ENCODE results near the gene ADAP2.
A peak's percentile ranks its signal among the peaks of the same experiment; 100 is the strongest.
"Not testable (repeated sequence)": the region's sequence is repeated elsewhere in the genome, so short reads cannot be mapped to it uniquely, and the experiment has no call there.

The ADAP2 gene

GRCh38 chr17:30970831-30971567 lies 49.3 kb downstream of the ADAP2 start, which contains the start of gene RNF135:
TSS of gene RNF135 (plus strand) at chr17:30971039. CDS start at chr17:30971074, 35 bp downstream.
- Histone ChIP-seq H3K27ac (ENCODE audit: low read depth, low read length) (peak within 1 kb of the TSS; percentile 77), H3K27me3 (ENCODE audit: insufficient read depth, low read length) (no peaks in the 10 kb centered on the region), H3K36me3 (ENCODE audit: insufficient read depth, low read length) (peaks cover 13% of the 10 kb centered on the region), H3K79me2 (ENCODE audit: control insufficient read depth, insufficient read depth, low read length, unreplicated experiment) (peaks cover 25% of the 10 kb centered on the region), H2AFZ (ENCODE audit: low read length, unreplicated experiment) (peak within 1 kb of the TSS; percentile 99), H3K4me1 (ENCODE audit: control insufficient read depth, insufficient read depth, low read length, unreplicated experiment) (peaks cover 9% of the 10 kb centered on the region), H3K4me3 (ENCODE audit: low read depth, low read length) (peak within 1 kb of the TSS; percentile 85)

- Histone ChIP-seq H3K36me3 (ENCODE audit: insufficient read depth, low read length) (peaks cover 16% of the 10 kb centered on the region), H3K27me3 (ENCODE audit: insufficient read depth, low read length) (no peaks in the 10 kb centered on the region), H3K79me2 (ENCODE audit: control insufficient read depth, insufficient read depth, low read length, unreplicated experiment) (peaks cover 25% of the 10 kb centered on the region), H3K4me3 (ENCODE audit: low read depth, low read length) (no peak overlapping the region), H3K4me1 (ENCODE audit: control insufficient read depth, insufficient read depth, low read length, unreplicated experiment) (peaks cover 9% of the 10 kb centered on the region), H3K27ac (ENCODE audit: low read depth, low read length) (no peak overlapping the region), H2AFZ (ENCODE audit: low read length, unreplicated experiment) (no peak overlapping the region)
These were observed 53.5 kb downstream of the ADAP2 start for GRCh38 chr17:30975042-30975820.

- H3K4me3 ChIP-seq (ENCODE audit: low read depth, low read length); H3K79me2 ChIP-seq (ENCODE audit: control insufficient read depth, insufficient read depth, low read length, unreplicated experiment); H3K27ac ChIP-seq (ENCODE audit: low read depth, low read length); H3K27me3 ChIP-seq (ENCODE audit: insufficient read depth, low read length); H2AFZ ChIP-seq (ENCODE audit: low read length, unreplicated experiment); H3K4me1 ChIP-seq (ENCODE audit: control insufficient read depth, insufficient read depth, low read length, unreplicated experiment): not testable (repeated sequence)
- peaks cover 18% of the 10 kb centered on the region for H3K36me3 ChIP-seq (ENCODE audit: insufficient read depth, low read length)
These were observed 58.2 kb downstream of the ADAP2 start for GRCh38 chr17:30979919-30980318.

GRCh38 chr17:30981531-30982519 lies 60.1 kb downstream of the ADAP2 start:
- Histone ChIP-seq H3K27me3 (ENCODE audit: insufficient read depth, low read length) (no peaks in the 10 kb centered on the region), H2AFZ (ENCODE audit: low read length, unreplicated experiment) (no peak overlapping the region), H3K4me3 (ENCODE audit: low read depth, low read length) (no peak overlapping the region), H3K4me1 (ENCODE audit: control insufficient read depth, insufficient read depth, low read length, unreplicated experiment) (no peaks in the 10 kb centered on the region), H3K79me2 (ENCODE audit: control insufficient read depth, insufficient read depth, low read length, unreplicated experiment) (no peaks in the 10 kb centered on the region), H3K36me3 (ENCODE audit: insufficient read depth, low read length) (peaks cover 21% of the 10 kb centered on the region; the same call in 1 of the 2 replicates), H3K27ac (ENCODE audit: low read depth, low read length) (no peak overlapping the region)

- Histone ChIP-seq H3K4me3 (ENCODE audit: low read depth, low read length) (no peak overlapping the region), H3K27ac (ENCODE audit: low read depth, low read length) (no peak overlapping the region), H3K79me2 (ENCODE audit: control insufficient read depth, insufficient read depth, low read length, unreplicated experiment) (no peaks in the 10 kb centered on the region), H3K27me3 (ENCODE audit: insufficient read depth, low read length) (no peaks in the 10 kb centered on the region), H2AFZ (ENCODE audit: low read length, unreplicated experiment) (no peak overlapping the region), H3K36me3 (ENCODE audit: insufficient read depth, low read length) (peaks cover 22% of the 10 kb centered on the region; the same call in 1 of the 2 replicates), H3K4me1 (ENCODE audit: control insufficient read depth, insufficient read depth, low read length, unreplicated experiment) (no peaks in the 10 kb centered on the region)
These were observed 61.1 kb downstream of the ADAP2 start for GRCh38 chr17:30982855-30983254.

- no peaks in the 10 kb centered on the region for H3K27me3 ChIP-seq (ENCODE audit: insufficient read depth, low read length)
- no peak overlapping the region for H3K27ac ChIP-seq (ENCODE audit: low read depth, low read length)
- H3K4me1 ChIP-seq (ENCODE audit: control insufficient read depth, insufficient read depth, low read length, unreplicated experiment): no peaks in the 10 kb centered on the region
- H2AFZ ChIP-seq (ENCODE audit: low read length, unreplicated experiment): no peak overlapping the region
- H3K79me2 ChIP-seq (ENCODE audit: control insufficient read depth, insufficient read depth, low read length, unreplicated experiment): no peaks in the 10 kb centered on the region
- peaks cover 10% of the 10 kb centered on the region; the same call in 1 of the 2 replicates for H3K36me3 ChIP-seq (ENCODE audit: insufficient read depth, low read length)
- no peak overlapping the region for H3K4me3 ChIP-seq (ENCODE audit: low read depth, low read length)
These were observed 68.7 kb downstream of the ADAP2 start for GRCh38 chr17:30990458-30990857.

- no peaks in the 10 kb centered on the region for H3K79me2 ChIP-seq (ENCODE audit: control insufficient read depth, insufficient read depth, low read length, unreplicated experiment)
- H3K36me3 ChIP-seq (ENCODE audit: insufficient read depth, low read length): 0 out of 2 replicates have a peak, but pooled peaks cover 3% of the 10 kb centered on the region
- H3K4me1 ChIP-seq (ENCODE audit: control insufficient read depth, insufficient read depth, low read length, unreplicated experiment): no peaks in the 10 kb centered on the region
- H3K27ac ChIP-seq (ENCODE audit: low read depth, low read length): no peak overlapping the region
- no peak overlapping the region for H3K4me3 ChIP-seq (ENCODE audit: low read depth, low read length)
- no peak overlapping the region for H2AFZ ChIP-seq (ENCODE audit: low read length, unreplicated experiment)
- no peaks in the 10 kb centered on the region for H3K27me3 ChIP-seq (ENCODE audit: insufficient read depth, low read length)
These were observed 70.8 kb downstream of the ADAP2 start for GRCh38 chr17:30992551-30992950.

GRCh38 chr17:30995347-30995746 lies 73.6 kb downstream of the ADAP2 start:
- H3K27ac ChIP-seq (ENCODE audit: low read depth, low read length): no peak overlapping the region
- H2AFZ ChIP-seq (ENCODE audit: low read length, unreplicated experiment): no peak overlapping the region
- H3K79me2 ChIP-seq (ENCODE audit: control insufficient read depth, insufficient read depth, low read length, unreplicated experiment): no peaks in the 10 kb centered on the region
- no peaks in the 10 kb centered on the region for H3K4me1 ChIP-seq (ENCODE audit: control insufficient read depth, insufficient read depth, low read length, unreplicated experiment)
- H3K36me3 ChIP-seq (ENCODE audit: insufficient read depth, low read length): 0 out of 2 replicates have a peak, but pooled peaks cover 4% of the 10 kb centered on the region
- H3K4me3 ChIP-seq (ENCODE audit: low read depth, low read length): no peak overlapping the region
- H3K27me3 ChIP-seq (ENCODE audit: insufficient read depth, low read length): no peaks in the 10 kb centered on the region

- Histone ChIP-seq H2AFZ (ENCODE audit: low read length, unreplicated experiment) (no peak overlapping the region), H3K36me3 (ENCODE audit: insufficient read depth, low read length) (0 out of 2 replicates have a peak, but pooled peaks cover 4% of the 10 kb centered on the region), H3K79me2 (ENCODE audit: control insufficient read depth, insufficient read depth, low read length, unreplicated experiment) (no peaks in the 10 kb centered on the region), H3K27me3 (ENCODE audit: insufficient read depth, low read length) (no peaks in the 10 kb centered on the region), H3K4me1 (ENCODE audit: control insufficient read depth, insufficient read depth, low read length, unreplicated experiment) (no peaks in the 10 kb centered on the region), H3K27ac (ENCODE audit: low read depth, low read length) (no peak overlapping the region), H3K4me3 (ENCODE audit: low read depth, low read length) (no peak overlapping the region)
These were observed 74.7 kb downstream of the ADAP2 start for GRCh38 chr17:30996486-30996885.

- H3K4me3 ChIP-seq (ENCODE audit: low read depth, low read length): no peak overlapping the region
These were observed 75.5 kb downstream of the ADAP2 start for GRCh38 chr17:30997270-30997669.

More at GRCh38 chr17:30997270-30997669, 75.5 kb downstream of the ADAP2 start:
- Histone ChIP-seq H3K79me2 (ENCODE audit: control insufficient read depth, insufficient read depth, low read length, unreplicated experiment) (no peaks in the 10 kb centered on the region), H3K27me3 (ENCODE audit: insufficient read depth, low read length) (no peaks in the 10 kb centered on the region), H3K36me3 (ENCODE audit: insufficient read depth, low read length) (0 out of 2 replicates have a peak, but pooled peaks cover 4% of the 10 kb centered on the region), H2AFZ (ENCODE audit: low read length, unreplicated experiment) (no peak overlapping the region), H3K27ac (ENCODE audit: low read depth, low read length) (no peak overlapping the region), H3K4me1 (ENCODE audit: control insufficient read depth, insufficient read depth, low read length, unreplicated experiment) (no peaks in the 10 kb centered on the region)
